GM12878 (cell line): ENCODE measurements around the gene INHBE.

Experiments
- CHD1 ChIP-seq: IDR thresholded peaks from 2 replicates; pipeline ENCODE4 v1.6.1; 2012; ENCODE audit warnings: low read depth, low read length, improper control_type of control experiment
- EP300 ChIP-seq, 2 experiments: fragments of 150-350 bp in 1 of 2; IDR thresholded peaks; 2 replicates each; pipeline ENCODE4 v1.6.1; 2011 to 2012; ENCODE audit warnings: low read depth in 2 of 2, low read length in 2 of 2, borderline replicate concordance in 1 of 2, improper control_type of control experiment in 1 of 2, inconsistent platforms in 1 of 2; ENCODE audit not compliant: control insufficient read depth in 1 of 2
- EZH2 ChIP-seq: IDR thresholded peaks from 2 replicates; pipeline ENCODE4 v1.6.1; 2012; ENCODE audit warnings: low read depth, mild to moderate bottlenecking, control low read depth, inconsistent platforms, low read length, borderline replicate concordance; ENCODE audit not compliant: control insufficient read depth
- MYC ChIP-seq: IDR thresholded peaks from 2 replicates; pipeline ENCODE4 v1.6.1; 2011; ENCODE audit warnings: mild to moderate bottlenecking, low read length, moderate library complexity, inconsistent platforms; ENCODE audit not compliant: insufficient read depth, insufficient replicate concordance, insufficient read length, severe bottlenecking
- NBN ChIP-seq: fragments of 450-650 bp; IDR thresholded peaks from 2 replicates; pipeline ENCODE4 v1.6.1; 2016
- TF ChIP-seq, protein P1 (sequence below): IDR thresholded peaks from 2 replicates; pipeline ENCODE4 v1.6.1; 2011; ENCODE audit warnings: borderline replicate concordance, low read depth, mild to moderate bottlenecking, moderate library complexity, mixed read lengths, low read length; ENCODE audit not compliant: insufficient read depth; ENCODE audit errors: extremely low read length
- TF ChIP-seq, protein P2 (sequence below), 3 experiments: IDR thresholded peaks in 2 of 3; conservative IDR thresholded peaks in 1 of 3; 2 replicates each; pipeline ENCODE4 v1.5.1; 2011; ENCODE audit warnings: low read depth in 3 of 3, low read length in 3 of 3, mild to moderate bottlenecking in 3 of 3, control low read depth in 2 of 3, moderate library complexity in 2 of 3, inconsistent platforms in 1 of 3, mixed read lengths in 1 of 3; ENCODE audit not compliant: control insufficient read depth in 2 of 3, insufficient read depth in 1 of 3; ENCODE audit errors: extremely low read depth in 1 of 3

DNA sequence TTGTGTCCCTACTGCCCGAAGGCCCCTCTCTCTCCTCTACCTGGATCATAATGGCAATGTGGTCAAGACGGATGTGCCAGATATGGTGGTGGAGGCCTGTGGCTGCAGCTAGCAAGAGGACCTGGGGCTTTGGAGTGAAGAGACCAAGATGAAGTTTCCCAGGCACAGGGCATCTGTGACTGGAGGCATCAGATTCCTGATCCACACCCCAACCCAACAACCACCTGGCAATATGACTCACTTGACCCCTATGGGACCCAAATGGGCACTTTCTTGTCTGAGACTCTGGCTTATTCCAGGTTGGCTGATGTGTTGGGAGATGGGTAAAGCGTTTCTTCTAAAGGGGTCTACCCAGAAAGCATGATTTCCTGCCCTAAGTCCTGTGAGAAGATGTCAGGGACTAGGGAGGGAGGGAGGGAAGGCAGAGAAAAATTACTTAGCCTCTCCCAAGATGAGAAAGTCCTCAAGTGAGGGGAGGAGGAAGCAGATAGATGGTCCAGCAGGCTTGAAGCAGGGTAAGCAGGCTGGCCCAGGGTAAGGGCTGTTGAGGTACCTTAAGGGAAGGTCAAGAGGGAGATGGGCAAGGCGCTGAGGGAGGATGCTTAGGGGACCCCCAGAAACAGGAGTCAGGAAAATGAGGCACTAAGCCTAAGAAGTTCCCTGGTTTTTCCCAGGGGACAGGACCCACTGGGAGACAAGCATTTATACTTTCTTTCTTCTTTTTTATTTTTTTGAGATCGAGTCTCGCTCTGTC, 1.8 kb downstream of the INHBE start:
- TF ChIP-seq NBN = no peak
- TF ChIP-seq, protein P1, sequence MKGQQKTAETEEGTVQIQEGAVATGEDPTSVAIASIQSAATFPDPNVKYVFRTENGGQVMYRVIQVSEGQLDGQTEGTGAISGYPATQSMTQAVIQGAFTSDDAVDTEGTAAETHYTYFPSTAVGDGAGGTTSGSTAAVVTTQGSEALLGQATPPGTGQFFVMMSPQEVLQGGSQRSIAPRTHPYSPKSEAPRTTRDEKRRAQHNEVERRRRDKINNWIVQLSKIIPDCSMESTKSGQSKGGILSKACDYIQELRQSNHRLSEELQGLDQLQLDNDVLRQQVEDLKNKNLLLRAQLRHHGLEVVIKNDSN = no peak
- TF ChIP-seq, protein P2, sequence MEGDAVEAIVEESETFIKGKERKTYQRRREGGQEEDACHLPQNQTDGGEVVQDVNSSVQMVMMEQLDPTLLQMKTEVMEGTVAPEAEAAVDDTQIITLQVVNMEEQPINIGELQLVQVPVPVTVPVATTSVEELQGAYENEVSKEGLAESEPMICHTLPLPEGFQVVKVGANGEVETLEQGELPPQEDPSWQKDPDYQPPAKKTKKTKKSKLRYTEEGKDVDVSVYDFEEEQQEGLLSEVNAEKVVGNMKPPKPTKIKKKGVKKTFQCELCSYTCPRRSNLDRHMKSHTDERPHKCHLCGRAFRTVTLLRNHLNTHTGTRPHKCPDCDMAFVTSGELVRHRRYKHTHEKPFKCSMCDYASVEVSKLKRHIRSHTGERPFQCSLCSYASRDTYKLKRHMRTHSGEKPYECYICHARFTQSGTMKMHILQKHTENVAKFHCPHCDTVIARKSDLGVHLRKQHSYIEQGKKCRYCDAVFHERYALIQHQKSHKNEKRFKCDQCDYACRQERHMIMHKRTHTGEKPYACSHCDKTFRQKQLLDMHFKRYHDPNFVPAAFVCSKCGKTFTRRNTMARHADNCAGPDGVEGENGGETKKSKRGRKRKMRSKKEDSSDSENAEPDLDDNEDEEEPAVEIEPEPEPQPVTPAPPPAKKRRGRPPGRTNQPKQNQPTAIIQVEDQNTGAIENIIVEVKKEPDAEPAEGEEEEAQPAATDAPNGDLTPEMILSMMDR (IDR thresholded peaks at IDR 0.05 in 2 of 3, conservative IDR thresholded peaks at IDR 0.05 in 1 of 3; ENCODE audit: control insufficient read depth in 2 of 3, extremely low read depth in 1 of 3, insufficient read depth in 1 of 3, low read depth in 3 of 3, low read length in 3 of 3) = no peak
- no peak for TF ChIP-seq MYC
- no peak for TF ChIP-seq CHD1
- TF ChIP-seq EP300 (IDR thresholded peaks at IDR 0.05; ENCODE audit: borderline replicate concordance in 1 of 2, control insufficient read depth in 1 of 2, low read depth in 2 of 2, low read length in 2 of 2) = no peak
- TF ChIP-seq EZH2 = no peak
